GM19351 (cell line): ENCODE results near the gene FHIT.

Experiments used
- ATAC-seq: cut with Tn5 transposase; IDR thresholded peaks from one replicate; pipeline ENCODE4 v1.9.1; 2021; ENCODE audit warnings: mild to moderate bottlenecking, moderate library complexity; ENCODE audit not compliant: unreplicated experiment

Gene FHIT

GRCh38 chr3:59731943-59732342 lies 1519.3 kb downstream of the FHIT start:
- peak; percentile 76 for ATAC-seq

DNA sequence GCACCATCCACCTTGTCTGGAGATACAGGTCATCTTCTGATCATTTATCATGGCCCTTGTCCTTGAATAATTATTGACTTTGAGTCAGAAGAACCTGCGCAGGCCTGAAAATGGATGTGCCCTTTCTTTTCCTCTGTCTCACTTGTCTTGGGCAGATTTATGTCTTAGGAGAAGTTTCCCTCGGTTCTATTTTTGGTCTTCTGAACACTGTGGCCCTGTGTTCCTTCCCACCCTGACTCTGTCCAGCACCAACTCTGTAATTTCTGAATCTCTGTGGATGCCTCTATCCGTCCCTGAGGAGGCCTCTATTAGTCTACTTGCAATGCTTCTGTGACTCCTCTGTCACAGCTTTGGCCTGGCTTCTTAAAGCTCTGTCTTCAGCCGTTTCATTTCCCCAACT lies 1520.7 kb downstream of the FHIT start:
- no peak for ATAC-seq

- no peak for ATAC-seq
Observed at GRCh38 chr3:59728587-59728908, 1522.7 kb downstream of the FHIT start.

- ATAC-seq = no peak
Observed at GRCh38 chr3:59727902-59728586, 1523.2 kb downstream of the FHIT start.

DNA sequence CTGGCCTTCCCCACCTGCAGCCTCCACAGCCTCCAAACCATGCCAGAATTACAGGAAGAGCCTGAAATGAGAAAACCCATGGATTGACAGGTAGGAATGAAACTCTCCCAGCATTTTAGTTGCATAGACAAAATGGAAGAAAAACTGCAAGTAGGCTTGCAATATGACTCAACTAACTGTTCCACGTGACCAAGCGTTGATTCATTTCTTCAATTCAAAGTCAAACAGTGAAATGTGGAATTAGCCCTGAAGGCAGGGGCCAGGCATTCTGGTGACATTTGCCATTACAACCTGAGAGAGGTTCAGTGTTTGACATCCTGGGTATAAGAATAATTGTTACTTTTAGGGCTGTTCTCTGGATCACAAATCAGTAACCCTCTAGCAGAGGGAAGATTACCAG lies 1525.0 kb downstream of the FHIT start:
- no peak for ATAC-seq

DNA sequence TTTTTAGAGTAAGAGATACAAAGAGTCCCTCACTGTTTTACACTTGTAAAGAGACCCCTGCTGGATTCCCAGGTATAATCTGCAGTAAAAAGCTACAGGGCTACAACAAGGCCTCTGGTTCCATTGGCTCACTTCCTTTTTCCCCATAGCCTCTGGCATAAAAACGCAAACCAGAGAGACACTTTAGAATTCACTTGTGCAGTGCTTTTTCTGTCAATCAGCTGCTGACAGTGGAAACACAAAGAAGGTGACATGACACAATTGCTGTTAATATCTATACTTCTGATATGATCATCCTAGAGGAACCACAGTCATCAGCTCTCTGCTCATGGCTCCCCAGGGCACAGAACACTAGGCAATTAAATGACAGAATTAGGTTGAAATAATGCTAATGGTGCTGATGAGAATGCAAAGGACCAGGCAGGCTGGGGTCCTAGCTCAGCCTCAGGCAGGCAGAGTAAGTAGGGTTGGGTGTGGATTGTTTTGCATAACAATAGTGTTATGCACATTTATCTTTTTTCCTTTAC lies 1533.5 kb downstream of the FHIT start:
- ATAC-seq = no peak

DNA sequence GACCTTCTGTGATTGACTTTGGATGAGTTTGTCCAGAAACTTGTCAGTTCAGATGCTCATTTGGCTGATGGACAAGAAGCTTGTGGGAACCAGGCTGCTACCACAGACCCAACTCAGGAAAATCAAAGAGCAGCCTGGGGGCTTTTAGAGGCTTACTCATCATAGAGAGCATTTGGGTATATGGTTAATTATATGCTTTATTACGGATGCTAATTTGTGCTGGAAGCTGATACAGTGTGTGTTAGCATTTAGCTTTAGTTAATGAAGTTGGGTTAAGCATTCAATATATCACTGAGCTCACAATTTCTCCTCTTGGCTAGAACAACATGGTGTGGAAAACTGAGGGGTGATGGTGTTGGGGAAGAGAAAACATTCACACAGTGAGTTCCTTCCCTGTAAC lies 1537.2 kb downstream of the FHIT start:
- no peak for ATAC-seq

DNA sequence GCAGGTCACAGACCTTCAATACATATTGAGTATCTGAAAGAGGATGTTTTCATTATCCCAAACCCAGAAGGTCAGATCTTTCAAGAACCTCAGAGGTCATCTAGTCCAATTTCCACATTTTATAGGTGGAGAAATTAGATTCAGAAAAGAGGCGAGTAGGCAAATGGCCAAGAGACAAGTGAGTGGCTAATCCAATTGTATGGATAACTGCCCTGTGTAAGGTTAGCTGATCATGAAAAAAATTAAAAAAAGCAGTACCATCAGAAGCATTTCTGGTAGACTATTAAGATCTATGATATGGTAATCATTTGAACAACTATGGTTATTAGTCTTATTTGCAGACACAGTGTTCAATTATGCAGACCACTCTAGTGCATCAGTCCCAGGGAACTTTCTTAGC lies 1540.7 kb downstream of the FHIT start:
- no peak for ATAC-seq

GRCh38 chr3:59709702-59710553 lies 1541.3 kb downstream of the FHIT start:
- ATAC-seq = no peak

- no peak for ATAC-seq
Observed at GRCh38 chr3:59708202-59708601, 1543.0 kb downstream of the FHIT start.

DNA sequence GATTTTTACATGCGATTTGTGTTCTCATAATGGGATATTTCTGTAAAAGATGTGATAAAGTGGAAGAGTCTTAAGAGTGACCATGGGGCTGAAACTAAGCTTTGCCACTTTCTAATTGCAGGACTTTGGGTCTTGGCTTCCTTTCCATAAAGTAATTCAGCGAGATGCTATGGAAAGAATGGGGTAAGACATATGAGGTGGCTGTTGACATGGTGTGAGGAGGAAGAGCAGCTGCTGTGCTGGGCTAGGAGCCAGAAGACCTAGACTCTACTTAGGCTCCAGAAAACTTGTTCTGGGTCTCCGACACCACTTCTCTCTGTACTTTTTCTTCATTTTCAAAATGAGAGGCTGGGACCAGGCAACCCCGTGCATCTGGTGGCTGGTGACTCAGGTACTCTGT lies 1547.0 kb downstream of the FHIT start:
- ATAC-seq = no peak

- no peak for ATAC-seq
Observed at GRCh38 chr3:59699648-59700320, 1551.5 kb downstream of the FHIT start.
